ENCODE data around the gene ARHGAP22.

The ARHGAP22 gene

DNA sequence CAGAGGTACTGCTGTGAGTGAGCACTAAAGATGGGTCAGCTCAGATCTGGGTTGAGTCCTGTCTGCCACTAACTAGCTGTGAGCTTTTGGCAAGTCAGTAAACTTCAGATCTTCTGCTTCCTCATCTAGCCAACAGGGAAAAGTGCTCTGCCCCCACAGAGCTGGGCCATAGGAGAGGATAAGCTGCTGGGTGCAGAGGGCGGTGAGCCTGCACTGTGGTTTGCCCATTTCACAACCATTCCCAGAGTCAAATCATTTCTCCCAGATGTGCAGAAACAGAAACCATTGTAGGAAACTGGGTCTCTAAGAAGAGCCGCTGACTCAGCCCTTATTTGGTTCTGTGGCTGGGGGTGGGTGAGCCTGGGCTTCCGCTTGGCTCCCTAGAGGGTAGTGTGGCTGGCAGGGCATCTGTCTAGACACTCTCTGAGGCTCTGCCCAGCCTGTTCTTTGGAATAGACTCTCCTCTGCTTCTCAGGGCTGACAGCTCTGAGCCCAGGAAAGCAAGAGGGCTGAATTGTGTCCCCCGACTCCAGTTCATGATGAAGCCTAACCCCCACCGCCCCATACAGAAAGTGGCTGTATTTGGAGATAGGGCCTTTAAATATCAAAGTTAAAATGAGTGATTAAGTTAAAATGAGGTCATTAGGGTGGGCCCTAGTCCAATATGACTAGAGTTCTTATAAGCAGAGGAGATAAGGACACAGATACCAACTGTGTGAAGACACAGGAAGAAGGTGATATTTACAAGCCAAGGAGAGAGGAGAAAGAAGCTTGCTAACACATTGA, 29.5 kb upstream of the ARHGAP22 start:
- DNase-seq (ENCODE audit: low read depth in 1 of 2, low spot score in 1 of 2): no peak

- no peak for DNase-seq (ENCODE audit: low read depth in 1 of 2, low spot score in 1 of 2)
Observed at GRCh38 chr10:48633381-48634197, 28.7 kb upstream of the ARHGAP22 start.

- DNase-seq (ENCODE audit: low read depth in 1 of 2, low spot score in 1 of 2): no peak
Observed at GRCh38 chr10:48632166-48632565, 27.3 kb upstream of the ARHGAP22 start.

- DNase-seq (ENCODE audit: low read depth in 1 of 2, low spot score in 1 of 2): no peak
Observed at GRCh38 chr10:48627984-48628609, 23.2 kb upstream of the ARHGAP22 start.

DNA sequence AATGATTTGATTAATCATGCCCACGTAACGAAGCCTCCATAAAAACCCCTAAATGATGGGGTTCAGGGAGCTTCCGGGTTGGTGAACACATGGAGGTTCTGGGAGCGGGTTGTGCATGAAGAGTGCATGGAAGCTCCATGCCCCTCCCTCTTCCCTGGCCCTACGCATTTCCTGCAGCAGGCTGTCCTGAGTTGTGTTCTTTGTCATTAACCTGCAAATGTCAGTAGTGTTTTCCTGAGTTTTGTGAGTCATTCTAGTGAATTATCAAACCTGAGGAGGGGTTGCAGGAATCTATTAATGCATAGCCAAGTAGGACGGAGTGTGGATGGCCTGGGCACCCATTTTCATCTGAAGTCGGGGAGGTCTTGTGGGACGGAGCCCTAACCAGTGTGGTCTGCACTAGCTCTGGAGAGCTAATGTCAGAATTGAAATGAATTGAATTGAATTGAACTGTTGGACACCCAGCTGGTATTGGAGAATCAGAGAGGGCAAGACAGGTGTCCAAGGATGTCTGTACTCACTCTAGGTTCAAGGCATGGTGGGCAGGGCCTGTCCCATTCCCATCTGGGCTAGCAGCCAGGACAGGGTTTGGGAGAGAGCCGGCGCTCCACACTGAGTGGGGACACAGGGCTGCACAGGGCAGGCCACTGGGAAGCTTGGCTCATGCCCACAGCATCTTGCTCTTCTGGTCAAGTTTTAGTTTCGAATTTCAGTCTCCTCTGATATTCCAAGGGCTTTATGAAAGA, 22.3 kb upstream of the ARHGAP22 start:
- no peak for DNase-seq (ENCODE audit: low read depth in 1 of 2, low spot score in 1 of 2)

GRCh38 chr10:48626447-48626846, 21.6 kb upstream of the ARHGAP22 start:
- DNase-seq (ENCODE audit: low read depth in 1 of 2, low spot score in 1 of 2): no peak

DNA sequence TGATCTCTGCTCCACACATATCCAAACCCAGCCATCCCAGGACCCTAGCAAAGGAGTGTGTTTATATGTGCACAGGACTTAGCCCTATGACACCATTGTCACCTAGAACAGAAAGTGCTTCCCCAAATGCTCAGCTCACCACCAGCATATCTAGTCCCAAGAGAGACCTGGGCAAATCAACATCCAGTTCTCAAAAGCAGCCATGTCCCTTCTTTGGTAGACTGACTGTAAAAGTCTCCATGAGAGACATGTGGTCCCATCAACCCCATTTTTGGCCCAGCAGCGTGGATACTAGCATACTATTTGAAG, 20.9 kb upstream of the ARHGAP22 start:
- no peak for DNase-seq (ENCODE audit: low read depth in 1 of 2, low spot score in 1 of 2)

DNA sequence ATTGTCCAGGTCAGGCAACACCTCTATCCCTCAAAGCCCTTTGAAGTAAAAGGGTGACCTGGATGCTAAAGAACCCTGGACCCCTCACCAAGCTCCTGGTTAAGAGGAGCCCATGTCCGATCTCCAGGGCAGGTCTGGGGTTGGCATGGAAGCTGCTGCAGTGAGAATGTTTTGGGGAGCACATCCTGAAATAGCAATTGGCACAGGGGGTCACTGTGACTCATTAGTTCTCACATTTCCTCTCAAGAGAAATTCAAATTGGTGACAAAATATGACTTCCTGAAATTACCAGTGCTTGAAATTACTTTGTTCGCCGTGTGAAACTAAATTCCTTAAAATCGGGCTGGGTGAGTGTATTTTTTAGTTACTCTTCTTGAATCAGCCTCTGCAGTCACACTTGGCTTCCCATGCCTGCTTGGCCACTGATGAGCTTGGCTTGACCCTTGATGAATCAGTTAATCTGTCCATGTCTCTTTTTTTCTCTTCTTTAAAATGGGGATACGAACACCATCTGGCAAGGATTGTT, 18.8 kb upstream of the ARHGAP22 start:
- DNase-seq (ENCODE audit: low read depth in 1 of 2, low spot score in 1 of 2): no peak

DNA sequence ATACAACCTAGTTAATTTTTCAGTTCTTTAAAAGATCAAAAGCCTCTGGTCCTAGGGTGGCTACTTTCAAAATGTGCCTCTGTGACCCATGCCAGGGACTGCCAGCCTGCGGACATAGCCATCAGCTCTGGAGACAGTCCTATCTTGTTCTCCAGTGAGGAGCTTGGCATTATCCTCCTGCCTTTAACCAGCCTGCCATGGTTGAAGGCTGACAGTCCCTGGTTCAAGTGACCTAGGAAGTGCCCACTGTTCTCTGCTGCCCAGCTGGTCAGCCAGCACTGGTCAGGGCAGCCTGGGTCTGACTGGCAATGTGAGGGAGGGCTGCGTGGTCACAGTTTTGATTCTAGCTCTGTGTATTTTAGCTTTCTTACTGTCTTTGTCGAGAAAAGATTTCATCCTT, 18.1 kb upstream of the ARHGAP22 start:
- no peak for DNase-seq (ENCODE audit: low read depth in 1 of 2, low spot score in 1 of 2)

- no peak for DNase-seq (ENCODE audit: low read depth in 1 of 2, low spot score in 1 of 2)
Observed at GRCh38 chr10:48620719-48621118, 15.8 kb upstream of the ARHGAP22 start.

DNA sequence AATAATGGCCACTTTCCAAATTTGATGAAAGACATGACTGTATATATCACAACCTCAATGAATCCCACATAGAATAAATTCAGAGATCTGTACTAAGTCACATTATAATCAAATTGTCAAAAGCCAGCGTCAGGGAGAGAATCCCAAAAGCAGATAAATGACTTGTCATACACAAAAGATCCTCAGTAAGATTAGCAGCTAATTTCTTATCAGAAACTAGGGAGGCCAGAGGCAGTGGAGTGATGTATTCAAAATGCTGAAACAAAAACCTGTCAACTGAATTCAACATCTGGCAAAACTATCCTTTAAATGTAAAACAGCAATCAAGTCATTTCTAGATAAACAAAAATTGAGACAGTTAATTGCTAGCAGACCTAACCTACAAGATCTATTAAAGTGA, 11.6 kb upstream of the ARHGAP22 start:
- no peak for DNase-seq (ENCODE audit: low read depth in 1 of 2, low spot score in 1 of 2)

GRCh38 chr10:48614481-48615390, 9.9 kb upstream of the ARHGAP22 start:
- DNase-seq (ENCODE audit: low read depth in 1 of 2, low spot score in 1 of 2): no peak

DNA sequence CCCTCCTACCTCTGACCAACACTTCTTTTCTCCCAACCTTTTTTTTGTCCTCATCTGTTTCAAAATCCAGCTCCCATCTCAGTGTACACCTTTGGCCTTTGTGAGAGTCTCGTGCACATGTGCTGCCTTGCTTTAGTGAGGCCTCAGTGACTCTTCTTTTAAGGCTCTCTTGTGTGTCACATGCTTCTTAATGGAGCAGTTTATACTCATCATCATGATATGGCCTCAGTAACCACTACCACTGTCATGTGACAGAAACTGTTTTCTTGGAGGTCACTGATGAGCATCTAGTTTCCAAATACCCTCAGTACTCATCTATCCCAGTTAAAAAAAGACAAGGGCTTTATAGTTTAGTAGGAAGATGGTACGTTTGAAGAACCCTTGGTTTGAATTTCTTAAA, 8.1 kb upstream of the ARHGAP22 start:
- no peak for DNase-seq (ENCODE audit: low read depth in 1 of 2, low spot score in 1 of 2)

DNA sequence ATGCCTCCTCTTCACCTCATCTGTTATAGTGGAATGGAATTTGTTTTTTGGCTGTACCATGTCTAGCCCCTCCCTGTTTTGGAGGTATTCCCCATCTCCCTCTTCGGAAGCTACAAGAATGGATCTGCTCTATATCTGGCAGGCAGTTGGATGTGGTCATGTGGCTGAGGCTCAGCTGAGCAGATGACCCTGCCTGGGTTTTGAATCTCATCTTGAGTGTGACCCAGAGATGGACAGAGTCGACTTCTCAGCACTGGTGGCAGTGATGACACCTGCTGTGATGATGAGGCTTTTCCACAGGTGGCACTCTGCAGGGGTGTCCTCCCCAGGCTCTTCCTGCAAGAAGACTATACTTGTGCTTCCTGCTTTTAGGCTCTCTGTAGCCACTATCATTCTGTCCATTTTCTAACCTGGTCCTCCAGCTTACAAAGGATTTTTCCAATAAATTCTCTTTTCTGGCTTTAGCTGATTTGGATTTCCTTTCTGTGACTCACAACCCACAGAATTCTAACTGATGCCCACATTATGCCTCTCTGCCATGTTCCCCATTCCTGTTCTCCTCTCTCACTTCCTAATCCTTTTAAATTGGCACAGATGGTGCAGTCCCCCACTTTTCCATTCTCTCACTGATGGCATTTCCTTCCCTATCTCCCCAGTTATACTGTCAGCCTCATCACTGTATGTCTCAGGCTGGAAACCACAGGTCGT, 7.5 kb upstream of the ARHGAP22 start:
- no peak for DNase-seq (ENCODE audit: low read depth in 1 of 2, low spot score in 1 of 2)

- DNase-seq (ENCODE audit: low read depth in 1 of 2, low spot score in 1 of 2): no peak
Observed at GRCh38 chr10:48611133-48611532, 6.3 kb upstream of the ARHGAP22 start.

- no peak for DNase-seq (ENCODE audit: low read depth in 1 of 2, low spot score in 1 of 2)
Observed at GRCh38 chr10:48610585-48611093, 5.8 kb upstream of the ARHGAP22 start.

GRCh38 chr10:48609899-48610584, 5.2 kb upstream of the ARHGAP22 start:
- no peak for DNase-seq (ENCODE audit: low read depth in 1 of 2, low spot score in 1 of 2)

DNA sequence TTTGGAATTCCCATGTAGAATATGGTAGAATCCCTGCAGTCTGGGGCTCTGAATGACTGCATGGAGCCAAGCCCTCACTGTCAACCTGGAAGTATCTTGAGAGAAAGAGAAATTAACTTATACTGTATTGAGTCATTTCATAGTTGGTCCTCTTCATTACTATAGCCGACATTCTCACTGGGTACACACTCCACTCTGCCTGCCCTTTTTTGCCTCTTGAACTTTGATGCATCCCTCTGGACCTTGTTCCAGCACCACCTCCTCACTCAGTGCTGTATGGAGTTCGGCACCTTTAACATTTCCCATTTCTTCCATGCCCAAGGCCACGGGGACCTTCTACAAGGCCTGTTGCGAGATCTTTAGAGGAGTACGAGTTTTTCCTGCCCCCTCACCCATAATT, 4.6 kb upstream of the ARHGAP22 start:
- DNase-seq (ENCODE audit: low read depth in 1 of 2, low spot score in 1 of 2): no peak

DNA sequence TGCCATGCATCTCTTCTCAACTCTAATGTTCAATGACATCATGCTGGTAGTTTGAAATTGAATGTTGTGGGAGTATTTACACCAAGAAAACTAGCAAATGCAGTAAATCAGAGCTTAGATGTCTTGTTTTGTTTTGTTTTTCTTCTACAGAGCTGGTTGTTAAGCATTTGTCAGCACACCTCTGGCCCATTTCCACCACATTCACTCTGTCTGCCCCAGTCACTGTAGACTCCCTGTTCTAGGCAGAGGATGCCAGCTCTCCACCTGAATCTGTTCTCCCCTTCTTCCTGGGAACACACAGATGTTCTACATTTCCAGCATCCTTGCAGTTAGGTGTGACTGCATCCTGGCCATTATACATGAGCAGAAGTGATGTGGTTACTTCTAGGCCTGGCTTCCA, 4.1 kb upstream of the ARHGAP22 start:
- DNase-seq (ENCODE audit: low read depth in 1 of 2, low spot score in 1 of 2): no peak

All from activated T-helper 1 cell treated with anti-CD3 and anti-CD28 coated beads, Interleukin-2, amount 50 U/mL, for 16 hours (primary cell).